OCI-LY3 (cell line): ENCODE data around the gene TTF2.

Source experiments
- EZH2phosphoT487 ChIP-seq: fragments of 200-600 bp; shearing (Covaris generic); IDR thresholded peaks from 2 replicates; pipeline ENCODE4 v1.6.1; 2018; ENCODE audit warnings: antibody characterized with exemption, mixed run types, low read depth
- TF ChIP-seq, protein P1 (sequence below): fragments of 200-600, 300-600 bp; sonication (generic); IDR thresholded peaks from 2 replicates; pipeline ENCODE4 v1.5.1; 2014; ENCODE audit warnings: antibody characterized with exemption, low read length, low read depth

DNA sequence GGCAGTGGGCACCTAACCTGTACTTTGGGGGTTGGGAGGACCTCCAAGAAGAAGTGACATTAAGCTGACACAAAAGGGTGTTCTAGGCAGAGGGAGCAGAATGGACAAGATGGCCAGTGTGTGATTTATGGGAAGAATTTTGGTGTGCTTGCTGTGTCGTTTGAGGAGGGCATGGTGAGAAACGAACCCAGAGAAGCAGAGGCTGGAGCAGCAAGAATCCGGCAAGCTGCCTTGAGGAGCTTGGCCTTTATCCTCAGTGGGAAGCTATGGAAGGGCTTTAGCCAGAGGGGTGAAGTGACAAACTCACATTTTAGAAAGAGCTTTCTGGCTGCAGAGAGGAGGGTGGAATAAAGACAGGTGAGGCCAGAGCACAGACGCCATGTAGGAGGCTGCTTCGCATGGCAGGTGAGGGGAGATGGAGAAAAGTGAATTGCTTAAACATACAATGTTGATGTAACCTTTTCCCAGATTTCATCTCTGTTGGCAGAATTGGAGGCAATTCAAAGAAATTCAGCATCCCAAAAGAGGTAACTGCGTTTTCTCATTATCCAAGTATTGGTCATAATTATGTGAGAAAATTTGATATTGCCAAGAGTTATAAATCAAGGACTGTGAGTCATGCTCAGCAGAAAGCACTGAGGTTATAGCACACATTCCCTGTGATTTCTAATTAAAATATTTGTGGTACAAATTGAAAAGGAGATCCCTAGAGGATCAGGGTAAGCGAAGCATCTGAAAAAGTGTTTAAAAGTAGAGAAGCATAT is 34.9 kb downstream of the TTF2 start:
- TF ChIP-seq, protein P1, sequence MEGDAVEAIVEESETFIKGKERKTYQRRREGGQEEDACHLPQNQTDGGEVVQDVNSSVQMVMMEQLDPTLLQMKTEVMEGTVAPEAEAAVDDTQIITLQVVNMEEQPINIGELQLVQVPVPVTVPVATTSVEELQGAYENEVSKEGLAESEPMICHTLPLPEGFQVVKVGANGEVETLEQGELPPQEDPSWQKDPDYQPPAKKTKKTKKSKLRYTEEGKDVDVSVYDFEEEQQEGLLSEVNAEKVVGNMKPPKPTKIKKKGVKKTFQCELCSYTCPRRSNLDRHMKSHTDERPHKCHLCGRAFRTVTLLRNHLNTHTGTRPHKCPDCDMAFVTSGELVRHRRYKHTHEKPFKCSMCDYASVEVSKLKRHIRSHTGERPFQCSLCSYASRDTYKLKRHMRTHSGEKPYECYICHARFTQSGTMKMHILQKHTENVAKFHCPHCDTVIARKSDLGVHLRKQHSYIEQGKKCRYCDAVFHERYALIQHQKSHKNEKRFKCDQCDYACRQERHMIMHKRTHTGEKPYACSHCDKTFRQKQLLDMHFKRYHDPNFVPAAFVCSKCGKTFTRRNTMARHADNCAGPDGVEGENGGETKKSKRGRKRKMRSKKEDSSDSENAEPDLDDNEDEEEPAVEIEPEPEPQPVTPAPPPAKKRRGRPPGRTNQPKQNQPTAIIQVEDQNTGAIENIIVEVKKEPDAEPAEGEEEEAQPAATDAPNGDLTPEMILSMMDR = no peak
- TF ChIP-seq EZH2phosphoT487 = no peak
